ENCODE measurements around the gene TMEM147.

The TMEM147 gene

DNA sequence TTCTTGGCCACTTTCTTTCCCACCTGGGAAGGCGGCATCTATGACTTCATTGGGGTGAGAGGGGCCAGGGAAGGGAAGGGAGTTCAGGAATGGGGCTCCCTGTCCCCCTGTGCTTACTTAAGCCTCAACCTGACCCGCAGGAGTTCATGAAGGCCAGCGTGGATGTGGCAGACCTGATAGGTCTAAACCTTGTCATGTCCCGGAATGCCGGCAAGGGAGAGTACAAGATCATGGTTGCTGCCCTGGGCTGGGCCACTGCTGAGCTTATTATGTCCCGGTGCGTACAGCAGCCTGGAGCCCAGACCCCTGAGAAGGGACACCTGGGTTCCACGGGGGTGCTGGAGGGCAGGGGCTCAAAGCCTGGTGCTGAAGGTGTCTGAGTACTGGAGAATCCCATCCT, 1.1 kb downstream of the TMEM147 start:
- no peak for DNase-seq (ENCODE audit: low read depth)

DNA sequence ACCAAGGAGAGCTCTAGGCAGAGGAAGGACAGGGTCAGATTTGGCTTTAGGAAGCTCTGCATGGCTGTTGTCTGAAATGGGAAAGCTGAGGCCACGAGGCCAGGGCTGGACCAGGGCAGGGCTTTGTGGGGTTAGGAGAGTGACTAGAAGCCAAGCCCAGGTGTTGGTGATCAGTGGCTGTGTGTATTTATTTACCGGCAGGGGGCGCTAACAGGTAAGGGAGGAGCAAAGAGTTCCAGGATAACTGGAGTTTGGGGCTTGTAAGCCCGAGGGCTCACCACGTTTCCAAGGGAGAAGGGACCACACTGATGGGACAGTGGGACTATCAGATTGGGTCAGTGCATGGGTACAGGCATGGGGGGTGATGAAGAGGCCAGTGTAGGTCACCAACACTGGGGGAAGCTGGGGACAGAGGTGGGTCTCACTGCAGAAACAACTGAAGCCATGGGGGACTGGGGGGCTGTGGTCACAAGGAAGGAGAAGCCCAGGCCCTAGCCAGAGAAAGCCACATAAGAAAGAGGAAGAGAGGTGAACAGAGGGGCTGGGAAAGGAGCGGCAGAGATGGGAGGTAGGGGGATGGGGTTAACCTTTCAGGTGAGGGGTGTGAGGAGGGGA, 3.9 kb downstream of the TMEM147 start:
- peak; percentile 38 for DNase-seq (ENCODE audit: low read depth)

DNA sequence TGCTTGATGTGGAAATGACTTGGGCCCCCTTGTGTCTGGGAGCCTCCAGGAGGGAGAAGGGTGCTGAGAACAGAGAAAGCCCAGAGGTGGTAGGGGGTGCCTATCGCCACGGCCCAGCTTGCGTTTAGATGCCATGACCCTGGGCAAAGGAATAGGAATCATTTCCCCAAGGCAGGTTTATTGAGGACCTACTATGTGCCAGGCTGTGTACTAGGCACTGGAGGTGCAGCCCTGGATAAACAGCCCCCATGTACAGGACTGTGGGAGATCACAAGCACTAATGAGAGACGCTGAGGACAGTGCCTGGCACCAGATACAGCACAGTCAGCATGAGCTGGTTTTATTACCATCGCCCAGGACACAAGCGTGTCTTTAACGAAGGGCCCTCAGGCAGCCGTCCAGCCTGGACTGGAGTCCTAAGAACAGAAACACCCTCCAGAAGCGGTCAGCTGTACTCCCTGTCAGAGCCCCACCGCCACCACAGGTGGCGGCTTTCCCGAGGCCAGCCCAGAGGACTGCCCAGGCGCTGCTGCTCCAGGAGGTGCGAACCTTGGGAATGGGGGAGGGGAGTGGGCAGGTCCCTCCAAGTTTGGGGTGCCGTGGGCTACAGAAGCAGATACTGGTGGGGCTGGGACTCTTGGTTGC, 4.6 kb downstream of the TMEM147 start:
- no peak for DNase-seq (ENCODE audit: low read depth)

DNA sequence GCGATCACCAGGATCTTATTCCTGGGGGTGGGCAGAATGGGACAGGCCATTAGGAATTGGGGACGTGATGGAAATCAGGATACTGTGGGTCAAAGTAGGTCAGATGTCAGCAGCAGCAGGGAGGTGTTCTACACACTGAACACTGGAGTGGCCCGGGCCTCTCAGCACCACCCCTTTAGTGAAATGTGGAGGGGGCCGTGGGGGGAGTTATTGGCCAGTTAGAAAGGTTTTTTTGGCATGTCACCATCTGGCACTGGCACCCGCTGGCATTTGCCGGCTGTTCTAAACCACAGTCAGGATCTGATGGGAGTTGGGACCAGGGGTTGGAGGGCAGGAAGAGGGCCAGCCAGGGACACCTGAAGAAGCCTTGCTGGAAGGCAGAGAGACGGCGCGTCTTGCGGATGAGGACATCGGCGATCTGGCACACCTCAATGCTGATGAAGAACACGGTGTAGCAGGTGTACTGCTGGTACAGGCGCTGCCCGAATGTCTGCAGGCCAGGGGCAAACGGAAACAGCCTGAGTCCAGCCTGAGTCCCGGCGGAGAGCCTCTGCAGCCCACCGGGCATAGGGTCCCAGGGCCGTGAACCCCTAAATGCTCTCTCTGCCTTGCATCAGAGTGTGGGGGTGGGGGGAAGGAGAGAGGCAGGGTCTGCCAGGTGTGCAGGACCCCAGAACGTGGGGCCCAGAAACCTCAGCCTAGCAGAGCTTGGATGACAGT, 5.8 kb downstream of the TMEM147 start:
- DNase-seq (ENCODE audit: low read depth): no peak

DNA sequence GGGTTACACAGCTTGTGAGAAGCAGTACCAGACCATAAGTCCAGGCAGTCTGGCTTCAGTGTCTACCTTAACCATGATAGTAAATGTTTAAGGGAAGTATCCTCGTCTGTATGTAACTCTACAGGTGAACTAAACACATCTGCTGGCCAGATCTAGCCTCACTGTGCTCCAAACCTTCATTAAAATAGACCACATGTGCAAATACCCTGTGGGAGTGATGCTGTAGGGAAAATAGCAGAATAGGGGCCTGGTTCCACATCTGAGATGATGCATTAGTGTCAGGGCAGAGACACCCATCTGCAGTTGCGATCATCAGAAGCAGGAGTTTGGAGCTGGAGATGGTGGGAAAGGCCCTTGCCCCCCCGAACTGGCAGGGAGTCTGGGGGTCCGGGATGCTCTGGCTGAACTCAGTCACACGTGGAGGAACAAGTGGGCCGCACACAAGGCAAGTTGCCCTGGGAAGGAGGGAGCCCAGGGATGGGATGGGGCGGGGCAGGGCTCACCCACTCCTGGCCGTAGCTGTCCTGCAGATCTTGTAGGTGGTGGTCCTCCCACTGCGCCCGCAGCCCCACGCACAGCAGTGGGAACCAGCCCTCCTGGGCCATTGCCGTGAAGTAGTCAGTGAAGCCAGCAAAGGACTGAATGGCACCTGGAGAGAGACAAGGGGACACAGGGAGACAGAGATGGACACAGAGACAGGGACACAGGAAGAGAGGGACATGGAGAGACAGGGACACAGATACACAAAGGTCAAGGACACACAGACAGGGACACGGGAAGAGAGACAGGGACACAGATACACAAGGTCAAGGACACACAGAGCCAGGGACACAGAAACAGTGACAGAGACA, 7.3 kb downstream of the TMEM147 start:
- DNase-seq (ENCODE audit: low read depth): no peak

DNA sequence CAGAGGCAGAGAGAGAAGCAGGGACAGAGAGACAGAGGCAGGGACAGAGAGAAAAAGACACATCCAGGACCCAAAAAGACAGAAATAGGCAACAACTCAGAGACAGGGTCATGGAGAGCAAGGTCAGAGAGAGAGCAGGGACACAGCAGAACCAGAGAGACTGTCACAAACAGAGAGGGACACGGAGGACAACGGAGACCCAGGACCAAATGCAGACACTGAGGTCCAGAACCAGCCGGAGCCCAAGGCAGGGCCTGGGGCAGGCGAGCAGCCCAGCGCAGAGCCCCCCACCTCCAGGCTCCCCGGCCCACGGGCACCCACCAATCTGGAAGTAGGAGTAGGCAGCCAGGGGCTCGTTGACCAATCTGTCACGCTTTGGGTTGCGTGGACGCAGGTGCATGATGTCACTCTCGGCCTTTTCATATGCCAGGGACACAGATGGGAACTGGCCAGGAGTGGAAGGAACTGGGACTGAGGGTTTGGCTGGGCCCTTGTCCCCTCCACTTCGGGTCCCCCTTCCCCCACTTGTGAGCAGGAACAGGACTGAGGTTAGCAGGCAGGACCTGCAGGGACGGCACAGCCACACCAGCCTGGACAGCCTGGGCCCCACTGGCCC, 8.1 kb downstream of the TMEM147 start:
- no peak for DNase-seq (ENCODE audit: low read depth)

DNA sequence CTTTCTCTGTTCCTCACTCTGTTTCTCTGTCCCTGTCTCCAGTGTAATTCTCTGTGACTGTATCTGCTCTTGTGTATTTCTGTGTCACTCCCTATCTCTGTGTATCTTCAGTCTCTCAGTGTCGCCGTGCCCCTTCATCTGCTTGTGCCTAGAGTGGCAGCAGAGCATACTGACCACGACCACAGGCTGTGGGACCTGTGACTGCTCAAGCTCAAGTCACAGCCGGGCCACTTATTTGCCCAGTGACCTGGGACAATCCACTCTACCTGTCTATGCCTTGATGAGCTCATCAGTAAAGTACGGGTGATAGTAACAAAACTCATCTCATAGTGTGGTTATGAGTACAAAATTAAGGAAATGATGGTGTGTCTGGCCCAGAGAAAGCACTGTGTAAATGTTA, 8.7 kb downstream of the TMEM147 start:
- DNase-seq (ENCODE audit: low read depth): no peak

DNA sequence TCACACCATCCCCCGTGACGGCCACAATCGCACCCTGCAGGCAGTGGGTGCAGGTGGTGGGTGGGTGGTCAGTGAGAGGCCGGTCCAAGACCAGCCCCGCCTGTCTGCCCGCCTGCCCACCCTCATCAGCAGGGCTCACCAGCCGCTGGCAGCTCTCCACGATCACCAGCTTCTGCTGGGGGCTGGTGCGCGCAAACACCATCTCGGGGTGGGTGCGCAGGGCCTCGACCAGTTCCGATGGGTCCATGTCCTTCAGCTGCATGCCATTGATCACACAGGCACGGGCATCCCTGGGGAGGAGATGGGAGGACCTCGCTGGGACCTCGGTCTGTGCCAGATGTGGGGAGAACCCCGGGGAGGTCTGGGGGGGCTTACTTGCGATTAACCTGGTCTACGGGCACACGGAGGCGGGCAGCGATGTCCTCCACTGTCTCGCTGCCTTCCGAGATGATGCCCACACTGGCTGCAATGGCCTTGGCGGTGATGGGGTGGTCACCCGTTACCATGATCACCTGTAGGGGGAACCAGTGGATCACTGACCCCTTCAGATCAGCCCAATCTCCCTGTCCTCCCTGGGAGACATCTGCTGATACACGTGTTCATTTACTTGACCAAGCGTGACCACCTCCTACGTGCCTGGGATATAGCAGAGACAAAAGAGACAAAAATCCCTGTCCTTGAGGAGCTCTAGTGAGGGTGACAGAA, 10.0 kb downstream of the TMEM147 start:
- no peak for DNase-seq (ENCODE audit: low read depth)

DNA sequence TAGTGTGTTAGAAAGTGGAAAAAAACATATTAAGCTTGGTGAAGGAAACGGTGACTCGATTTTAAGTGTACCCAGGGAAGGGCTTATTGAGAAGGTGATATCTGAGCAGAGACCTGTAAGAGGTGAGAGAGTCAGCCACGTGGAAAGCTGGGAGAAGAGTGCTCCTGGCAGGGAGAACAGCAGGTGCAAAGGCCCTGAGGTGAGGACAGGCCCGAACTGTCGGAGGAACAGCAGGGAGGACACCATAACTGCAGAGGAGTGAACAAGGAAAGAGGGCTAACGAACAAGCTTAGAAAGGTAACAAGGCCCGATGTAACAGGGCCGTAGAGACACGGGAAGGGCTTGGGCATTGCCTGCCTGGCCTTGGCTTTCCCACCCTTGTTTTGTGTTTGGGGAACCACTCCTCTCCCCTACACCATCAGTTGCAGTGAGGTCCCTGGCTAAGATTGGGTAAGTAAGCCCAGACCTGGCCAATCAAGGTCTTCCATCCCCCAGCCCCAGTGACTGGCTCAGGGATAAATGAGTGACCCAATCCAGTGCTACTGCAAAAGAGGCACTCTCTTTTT, 10.7 kb downstream of the TMEM147 start:
- no peak for DNase-seq (ENCODE audit: low read depth)

DNA sequence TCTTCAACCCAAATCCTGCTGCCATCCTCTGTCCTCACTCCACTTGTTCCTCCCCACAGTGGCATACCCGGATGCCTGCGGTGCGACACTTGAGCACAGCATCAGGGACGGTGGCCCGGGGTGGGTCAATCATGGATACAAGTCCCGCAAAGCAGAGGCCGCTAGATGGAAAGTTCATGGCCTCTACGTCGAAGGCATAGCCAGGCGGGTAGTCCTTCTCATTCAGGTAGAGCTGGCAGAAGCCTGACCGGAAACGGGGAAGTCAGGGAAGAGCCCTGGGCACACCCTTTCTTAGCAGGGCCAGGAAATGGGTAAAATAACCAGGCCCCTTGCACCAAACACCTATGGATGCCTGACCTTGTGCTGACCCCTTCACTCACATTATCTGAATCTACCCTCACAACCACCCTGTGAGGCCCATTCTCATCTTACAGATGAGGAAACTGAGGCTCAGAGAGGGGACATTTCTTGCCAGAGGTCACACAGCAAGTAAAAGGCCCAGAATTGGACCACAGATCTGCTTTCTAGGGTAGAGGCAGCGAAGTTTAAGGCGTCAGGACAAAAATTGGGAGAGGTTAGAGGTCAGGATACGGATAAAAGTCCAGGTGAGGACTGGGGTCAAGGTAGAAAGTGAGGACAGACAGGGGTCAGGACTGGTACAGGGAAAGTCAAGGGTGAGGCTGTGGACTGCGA, 11.6 kb downstream of the TMEM147 start:
- no peak for DNase-seq (ENCODE audit: low read depth)

DNA sequence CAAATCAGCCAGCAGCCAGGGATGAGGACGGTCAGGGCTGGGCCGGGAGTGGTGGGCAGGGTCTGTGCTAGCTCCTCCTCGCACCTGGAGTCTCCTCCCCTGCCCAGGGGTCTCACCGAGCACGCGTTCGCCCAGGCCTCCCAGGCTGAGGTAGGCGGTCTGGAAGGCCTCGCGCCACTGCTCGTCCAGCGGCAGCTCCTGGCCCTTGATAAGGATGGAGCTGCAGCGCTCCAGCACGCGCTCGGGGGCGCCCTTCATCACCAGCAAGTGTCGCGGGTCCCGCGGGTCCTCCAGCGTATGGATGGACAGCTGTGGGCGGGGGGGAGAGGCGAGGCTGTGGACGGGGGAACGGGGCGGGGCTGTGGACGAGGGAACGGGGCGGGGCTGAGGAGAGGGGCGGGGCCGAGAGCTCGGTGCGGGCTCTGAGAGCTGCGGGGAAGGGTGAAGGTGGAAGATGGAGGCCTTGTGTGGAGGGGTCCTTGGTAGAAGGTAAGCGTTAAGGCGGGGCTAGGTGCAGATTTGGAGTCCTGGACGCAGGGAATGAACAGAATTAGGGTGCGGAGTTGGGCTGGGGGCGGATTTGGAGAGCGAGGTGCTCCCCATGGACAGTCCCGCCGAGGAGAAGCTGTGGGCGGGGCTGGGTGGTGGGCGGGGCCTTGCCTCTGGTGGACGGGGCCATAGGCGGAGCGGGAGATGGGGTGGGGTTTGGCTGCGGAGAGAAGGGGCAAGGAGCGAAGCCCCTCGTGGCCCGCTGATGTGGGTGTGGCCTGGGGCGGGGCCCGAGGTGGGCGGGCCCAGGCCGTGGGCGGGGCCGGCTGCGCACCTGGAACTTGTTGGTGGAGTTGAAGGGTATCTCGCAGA, 12.3 kb downstream of the TMEM147 start:
- no peak for DNase-seq (ENCODE audit: low read depth)

DNA sequence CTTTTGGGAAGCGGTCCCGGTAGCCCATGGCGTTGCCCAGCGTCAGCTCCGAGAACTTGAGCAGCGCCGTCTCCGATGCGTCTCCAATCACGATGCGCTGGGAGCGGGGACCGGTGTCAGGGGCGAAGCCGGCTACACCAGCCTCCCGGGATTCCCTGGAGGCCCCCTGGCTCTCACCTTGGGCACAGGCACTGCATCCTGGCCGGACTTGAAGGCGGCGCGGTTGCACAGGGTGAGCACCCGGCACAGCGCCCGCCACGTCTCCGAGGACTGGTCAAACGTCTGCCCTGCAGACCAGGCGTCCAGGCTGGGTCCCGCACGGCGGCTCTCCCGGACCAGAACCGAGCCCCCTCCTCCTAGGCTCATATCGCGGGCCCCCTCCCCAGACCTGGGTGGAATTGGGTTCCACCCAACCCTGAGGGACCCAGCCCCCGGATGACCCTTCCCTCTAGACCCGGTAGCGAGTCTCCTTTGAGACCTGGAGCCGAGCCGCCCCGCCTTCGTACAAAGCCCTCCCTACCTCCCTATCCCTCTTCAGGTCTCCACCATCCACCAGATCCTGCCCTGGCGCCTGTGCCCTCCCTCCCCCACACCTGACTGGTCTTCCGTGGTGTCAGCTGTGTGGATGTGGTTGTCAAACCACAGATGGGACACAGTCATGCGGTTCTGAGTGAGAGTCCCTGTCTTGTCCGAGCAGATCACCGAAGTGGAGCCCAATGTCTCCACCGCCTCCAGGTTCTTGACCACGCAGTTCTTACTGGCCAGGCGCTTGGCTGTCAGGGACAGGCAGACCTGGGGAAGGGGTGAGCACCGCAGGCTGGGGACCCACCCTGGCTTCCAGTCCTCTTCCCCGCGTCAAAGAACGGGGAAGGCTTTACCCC, 13.2 kb downstream of the TMEM147 start:
- DNase-seq (ENCODE audit: low read depth): no peak

DNA sequence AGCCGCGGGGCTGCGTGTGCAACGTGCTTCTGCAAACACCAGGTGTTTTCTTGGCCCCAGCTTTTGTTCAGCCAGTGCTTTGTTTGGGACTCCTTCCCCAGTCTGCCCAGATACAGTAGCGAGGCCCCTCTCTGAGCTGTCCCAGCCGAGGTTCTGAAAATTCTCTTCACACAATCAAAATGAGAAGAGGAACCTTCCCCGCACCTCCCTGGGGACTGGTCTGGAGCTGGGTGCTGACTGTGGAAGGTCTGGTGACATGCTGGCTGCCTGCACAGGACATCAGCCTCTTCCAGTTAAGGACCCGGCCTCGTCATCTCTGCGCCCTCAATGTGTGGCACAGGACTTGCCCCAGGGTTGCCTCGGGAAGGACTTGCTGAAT, 13.8 kb downstream of the TMEM147 start:
- no peak for DNase-seq (ENCODE audit: low read depth)

DNA sequence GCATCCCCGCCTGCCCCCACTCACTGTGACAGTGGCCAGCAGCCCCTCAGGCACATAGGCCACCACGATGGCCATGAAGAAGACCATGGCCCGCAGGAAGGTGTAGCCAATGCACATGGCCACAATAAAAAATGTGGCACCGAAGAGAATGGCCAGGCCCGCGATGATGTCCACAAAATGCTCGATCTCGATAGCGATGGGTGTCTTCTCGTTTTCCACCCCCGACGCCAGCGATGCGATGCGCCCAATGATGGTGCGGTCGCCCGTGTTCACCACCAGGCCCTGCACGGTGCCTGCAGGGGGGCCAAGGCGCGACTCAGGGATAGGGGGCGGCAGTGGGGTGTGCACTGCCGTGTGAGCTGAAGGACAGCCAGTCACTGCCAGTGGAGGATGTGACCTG, 14.4 kb downstream of the TMEM147 start:
- no peak for DNase-seq (ENCODE audit: low read depth)

DNA sequence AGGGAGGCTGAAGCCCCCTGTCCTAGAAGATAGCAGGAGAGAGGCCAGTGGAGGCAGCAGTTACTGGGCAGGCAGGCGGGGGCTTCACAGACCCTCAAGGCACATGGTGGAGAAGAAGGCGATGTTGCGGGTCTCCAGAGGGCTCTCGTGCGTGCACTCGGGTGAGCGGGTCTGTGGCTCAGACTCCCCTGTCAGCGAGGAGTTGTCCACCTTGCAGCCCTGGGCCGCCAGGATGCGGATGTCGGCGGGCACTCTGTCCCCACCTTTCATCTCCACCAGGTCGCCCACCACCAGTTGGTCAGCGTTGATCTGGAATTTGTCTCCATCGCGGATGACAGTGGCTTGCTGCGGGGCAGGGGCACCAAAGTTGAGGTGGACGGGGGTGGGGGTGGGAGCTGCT, 14.8 kb downstream of the TMEM147 start:
- no peak for DNase-seq (ENCODE audit: low read depth)

DNA sequence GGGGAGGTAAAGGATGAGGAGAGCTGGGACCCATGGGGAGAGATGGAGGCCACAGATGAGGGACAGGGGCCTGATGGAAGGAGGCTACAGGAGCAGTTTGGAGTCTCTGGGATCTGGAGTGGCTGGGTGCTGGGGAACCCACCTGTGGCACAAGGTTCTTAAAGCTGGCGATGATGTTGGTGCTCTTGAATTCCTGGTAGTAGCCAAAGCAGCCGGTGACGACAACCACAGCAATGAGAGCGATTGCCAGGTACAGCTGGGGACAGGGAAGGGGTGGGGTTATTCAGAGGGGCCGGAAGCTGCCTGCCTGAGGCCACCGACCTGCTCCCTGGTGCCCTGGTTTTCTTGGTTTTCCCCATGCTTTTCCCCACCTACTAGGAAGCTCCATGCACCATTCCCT, 15.3 kb downstream of the TMEM147 start:
- DNase-seq (ENCODE audit: low read depth): no peak

DNA sequence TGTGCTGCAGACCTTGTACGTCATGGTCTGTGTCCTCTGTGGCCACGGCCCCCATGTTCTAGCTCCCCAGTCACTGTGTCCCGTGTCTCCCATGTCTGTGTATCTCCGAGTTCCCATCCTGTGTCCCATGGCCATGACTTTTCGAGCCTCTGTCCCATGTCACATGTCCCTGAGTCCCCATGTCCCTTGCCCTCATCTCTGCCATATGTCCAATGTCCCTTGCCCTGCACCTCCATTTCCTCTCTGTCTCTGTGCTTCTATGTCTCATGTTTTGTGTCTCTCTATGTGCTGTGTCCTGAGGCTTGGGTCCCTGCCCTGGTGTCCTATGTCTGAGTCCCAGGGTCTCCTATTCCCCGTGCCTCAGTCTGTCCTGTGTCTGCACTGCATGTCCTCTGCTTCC, 16.0 kb downstream of the TMEM147 start:
- no peak for DNase-seq (ENCODE audit: low read depth)

DNA sequence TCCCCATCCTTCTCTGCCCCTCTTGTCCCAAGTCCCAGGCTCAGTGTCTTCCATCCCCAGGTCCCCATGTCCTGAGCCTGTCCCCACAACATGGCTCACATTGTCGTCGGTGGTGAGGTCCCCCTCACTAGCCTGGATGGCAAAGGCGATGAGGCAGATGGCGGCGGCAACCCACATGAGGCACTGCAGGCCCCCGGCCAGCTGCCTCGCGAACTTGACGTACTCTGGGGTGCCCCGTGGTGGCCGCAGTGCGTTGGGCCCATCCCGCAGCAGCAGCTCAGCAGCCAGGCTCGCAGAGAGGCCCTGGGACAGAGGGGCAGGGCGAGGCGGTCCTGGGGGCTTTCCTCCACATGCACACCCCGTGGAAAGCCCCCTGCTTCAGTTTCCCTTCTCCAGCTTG, 16.9 kb downstream of the TMEM147 start:
- no peak for DNase-seq (ENCODE audit: low read depth)

DNA sequence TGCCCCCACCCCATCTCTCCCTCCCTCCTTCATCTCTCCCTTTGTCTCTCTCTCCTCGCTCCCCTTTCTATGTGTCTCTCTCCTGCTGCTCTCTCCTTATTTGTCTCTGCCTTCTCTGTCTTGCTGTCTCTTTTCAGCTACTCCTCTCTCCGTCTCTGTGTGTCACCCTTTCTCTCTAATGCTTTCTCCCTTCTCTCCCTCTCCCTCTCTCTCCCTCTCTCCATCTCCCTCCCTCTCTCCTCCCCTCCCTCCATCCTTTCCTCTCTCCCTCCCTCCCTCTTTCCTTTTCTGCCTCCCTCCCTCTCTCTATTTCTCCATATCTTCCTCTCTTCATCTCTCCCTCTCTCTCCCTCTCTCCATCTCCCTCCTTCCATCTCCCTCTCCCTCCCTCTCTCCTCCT, 17.4 kb downstream of the TMEM147 start:
- DNase-seq (ENCODE audit: low read depth): no peak
